ENCODE data around the gene BAK1. TPM values are rescaled to one million over a fixed set of nuclear protein-coding genes. Genes with fewer than 3 reads are reported as not detected.

Gene BAK1
- total RNA-seq, 1 experiment from 2014 or later, result 23.7 TPM

- intact Hi-C loops (cut with micrococcal nuclease), result no loop called here
- TF ChIP-seq CTCF (conservative IDR thresholded peaks at IDR 0.05; ENCODE audit: low read depth, low read length) (no peak), EZH2 (IDR thresholded peaks at IDR 0.05; ENCODE audit: low read length, unreplicated experiment) (no peak), EZH2phosphoT487 (IDR thresholded peaks at IDR 0.05; ENCODE audit: borderline replicate concordance, low read length) (no peak)
- Histone ChIP-seq H4K20me1 (ENCODE audit: low read length) (no peaks in the 10 kb centered on the region), H3K9ac (ENCODE audit: low read length) (no peak overlapping the region), H3K4me2 (ENCODE audit: low read length) (peak overlapping the region; percentile 99), H3F3A (ENCODE audit: low read length, unreplicated experiment) (no peaks in the 10 kb centered on the region), H3K4me3 (ENCODE audit: low read length) (no peak overlapping the region), H2AFZ (ENCODE audit: low read length) (no peak overlapping the region), H3K79me2 (ENCODE audit: low read length) (peaks cover 32% of the 10 kb centered on the region), H3K27me3 (ENCODE audit: low read length) (no peaks in the 10 kb centered on the region), H3K9me2 (replicated peaks; ENCODE audit: low read length) (no peaks in the 10 kb centered on the region), H3K27ac (ENCODE audit: low read length) (0 out of 2 replicates have a peak overlapping the region, but pooled peaks have one; percentile 17), H3K9me3 (ENCODE audit: low read length) (no peaks in the 10 kb centered on the region), H3K36me3 (ENCODE audit: low read depth, low read length) (peaks cover 20% of the 10 kb centered on the region), H3K4me1 (ENCODE audit: insufficient read depth, low read length) (peaks cover 24% of the 10 kb centered on the region)
- ChIA-PET CTCF (interaction anchor here (0.6 kb wide), 1 partner anchor 88 kb away, joined by 3 read pairs; no protein-coding TSS in a partner anchor), POLR2A (ENCODE audit: unreplicated experiment) (no interaction called here)
- no TSS peak for BruUV-seq (replicated peaks)
- ATAC-seq (no peak), DNase-seq (no peak)
These were observed 2.4 kb downstream of the BAK1 start for GRCh38 chr6:33577718-33578117.

DNA sequence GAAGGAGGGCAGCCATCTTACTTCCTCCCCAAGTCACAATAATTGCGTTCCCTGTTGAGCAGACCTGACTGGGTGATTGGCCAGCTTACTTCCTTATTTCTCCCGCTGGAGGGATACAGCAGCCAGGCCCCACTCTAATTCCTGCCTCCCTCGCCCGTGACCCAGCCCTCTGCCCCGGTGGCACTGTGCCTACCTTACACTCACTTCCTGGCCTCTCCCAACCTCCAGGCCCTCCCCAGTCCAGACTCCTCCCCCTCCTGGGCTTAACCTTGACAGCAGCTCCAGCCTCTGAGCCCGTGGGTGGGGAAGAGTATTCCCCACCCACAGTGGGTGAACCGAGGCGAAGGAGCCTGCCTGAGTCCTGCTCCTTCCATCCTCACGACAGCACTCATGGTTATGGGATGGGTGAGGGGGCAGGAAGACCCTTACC, 3.0 kb downstream of the BAK1 start:
- CTCF ChIA-PET, result interaction anchor here (0.6 kb wide), 1 partner anchor 89 kb away, joined by 3 read pairs; no protein-coding TSS in a partner anchor
- no peaks in the 10 kb centered on the region for H4K20me1 ChIP-seq (ENCODE audit: low read length)
- H3K79me2 ChIP-seq (ENCODE audit: low read length), result peaks cover 32% of the 10 kb centered on the region
- no peak overlapping the region for H3K4me3 ChIP-seq (ENCODE audit: low read length)
- peak overlapping the region; percentile 58 for H3K27ac ChIP-seq (ENCODE audit: low read length)
- H3K9ac ChIP-seq (ENCODE audit: low read length), result peak overlapping the region; percentile 37; the same call in 1 of the 2 replicates
- H3K9me2 ChIP-seq (replicated peaks; ENCODE audit: low read length), result no peaks in the 10 kb centered on the region
- intact Hi-C loops (cut with micrococcal nuclease), result no loop called here
- peaks cover 24% of the 10 kb centered on the region for H3K4me1 ChIP-seq (ENCODE audit: insufficient read depth, low read length)
- H3K36me3 ChIP-seq (ENCODE audit: low read depth, low read length), result peaks cover 22% of the 10 kb centered on the region
- no peaks in the 10 kb centered on the region for H3K27me3 ChIP-seq (ENCODE audit: low read length)
- H3K4me2 ChIP-seq (ENCODE audit: low read length), result peak overlapping the region; percentile 12; the same call in 1 of the 2 replicates
- no peak overlapping the region for H2AFZ ChIP-seq (ENCODE audit: low read length)
- ATAC-seq (peak; percentile 64), DNase-seq (peak; percentile 43)
- H3F3A ChIP-seq (ENCODE audit: low read length, unreplicated experiment), result no peaks in the 10 kb centered on the region
- BruUV-seq (replicated peaks), result no TSS peak
- POLR2A ChIA-PET (ENCODE audit: unreplicated experiment), result no interaction called here
- no peak for TF ChIP-seq EZH2phosphoT487 (IDR thresholded peaks at IDR 0.05; ENCODE audit: borderline replicate concordance, low read length)
- TF ChIP-seq CTCF (conservative IDR thresholded peaks at IDR 0.05; ENCODE audit: low read depth, low read length), result no peak
- no peak for TF ChIP-seq EZH2 (IDR thresholded peaks at IDR 0.05; ENCODE audit: low read length, unreplicated experiment)
- H3K9me3 ChIP-seq (ENCODE audit: low read length), result no peaks in the 10 kb centered on the region

DNA sequence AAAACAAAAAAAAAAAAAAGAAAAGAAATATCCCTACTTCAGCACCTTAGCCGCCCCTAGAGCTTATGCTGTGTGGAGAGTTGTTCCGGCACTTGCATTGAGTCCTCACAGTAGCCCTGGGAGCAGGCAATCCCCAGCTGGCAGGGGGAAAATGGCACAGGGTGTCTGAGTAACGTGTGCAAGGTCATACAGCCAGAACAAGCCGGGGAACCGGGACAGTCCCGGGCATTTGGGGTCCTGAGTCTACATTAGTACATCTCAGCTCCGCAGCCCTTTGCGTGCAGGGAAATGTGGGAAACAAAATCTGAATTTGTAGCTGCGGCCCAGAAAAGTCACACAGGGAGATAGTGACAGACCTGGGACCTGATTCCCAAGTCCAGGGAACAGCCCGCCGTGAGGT, 3.4 kb downstream of the BAK1 start:
- POLR2A ChIA-PET (ENCODE audit: unreplicated experiment), result no interaction called here
- no TSS peak for BruUV-seq (replicated peaks)

More for the DNA sequence above, 3.4 kb downstream of the BAK1 start:
- no peaks in the 10 kb centered on the region for H3F3A ChIP-seq (ENCODE audit: low read length, unreplicated experiment)
- CTCF ChIA-PET, result no interaction called here
- peaks cover 24% of the 10 kb centered on the region for H3K36me3 ChIP-seq (ENCODE audit: low read depth, low read length)
- DNase-seq, result no peak
- no peak overlapping the region for H3K4me2 ChIP-seq (ENCODE audit: low read length)
- H3K9me3 ChIP-seq (ENCODE audit: low read length), result no peaks in the 10 kb centered on the region
- no peaks in the 10 kb centered on the region for H3K9me2 ChIP-seq (replicated peaks; ENCODE audit: low read length)
- intact Hi-C loops (cut with micrococcal nuclease), result no loop called here
- peak overlapping the region; percentile 37; the same call in 1 of the 2 replicates for H3K9ac ChIP-seq (ENCODE audit: low read length)
- ATAC-seq, result no peak
- TF ChIP-seq EZH2phosphoT487 (IDR thresholded peaks at IDR 0.05; ENCODE audit: borderline replicate concordance, low read length), result no peak
- TF ChIP-seq EZH2 (IDR thresholded peaks at IDR 0.05; ENCODE audit: low read length, unreplicated experiment), result no peak
- no peak for TF ChIP-seq CTCF (conservative IDR thresholded peaks at IDR 0.05; ENCODE audit: low read depth, low read length)
- H4K20me1 ChIP-seq (ENCODE audit: low read length), result no peaks in the 10 kb centered on the region
- peaks cover 25% of the 10 kb centered on the region for H3K4me1 ChIP-seq (ENCODE audit: insufficient read depth, low read length)
- no peak overlapping the region for H2AFZ ChIP-seq (ENCODE audit: low read length)
- H3K79me2 ChIP-seq (ENCODE audit: low read length), result peaks cover 32% of the 10 kb centered on the region
- peak overlapping the region; percentile 58 for H3K27ac ChIP-seq (ENCODE audit: low read length)
- no peak overlapping the region for H3K4me3 ChIP-seq (ENCODE audit: low read length)
- H3K27me3 ChIP-seq (ENCODE audit: low read length), result no peaks in the 10 kb centered on the region

Measured in PC-3 (cell line).